Measurements from ENCODE around the gene NRXN3. TPM values are rescaled to one million over a fixed set of nuclear protein-coding genes. Genes with fewer than 3 reads are reported as not detected.

Gene NRXN3
- polyA plus RNA-seq, 1 experiment: 7.0 TPM

DNA sequence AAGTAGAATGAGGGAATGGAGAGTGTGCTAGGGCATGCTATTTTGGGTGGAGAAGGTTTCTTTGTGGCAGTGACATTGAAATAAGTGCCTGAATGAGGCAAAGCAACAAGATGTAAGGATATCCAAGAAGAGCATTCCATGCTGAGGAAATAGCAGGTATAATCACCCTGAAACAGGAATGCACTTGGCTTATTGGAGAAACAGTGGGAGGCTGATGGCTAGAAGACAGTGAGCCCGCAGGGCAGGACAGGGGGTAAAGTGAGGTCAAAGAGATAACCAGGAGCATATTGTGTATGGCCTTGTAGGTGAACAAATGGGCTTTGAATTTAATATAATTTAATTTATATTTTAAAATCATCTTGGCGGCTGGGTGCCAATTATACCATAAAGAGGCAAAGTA is 1164.1 kb downstream of the NRXN3 start:
- DNase-seq (ENCODE audit: low read depth): no peak
- Histone ChIP-seq H3K36me3 (ENCODE audit: control insufficient read depth, insufficient read depth, low read length) (no peaks in the 10 kb centered on the region), H3K27me3 (ENCODE audit: control insufficient read depth, insufficient read depth, low read length) (no peaks in the 10 kb centered on the region), H3K4me3 (ENCODE audit: low read depth, low read length) (no peak overlapping the region)
- TF ChIP-seq, protein P1, sequence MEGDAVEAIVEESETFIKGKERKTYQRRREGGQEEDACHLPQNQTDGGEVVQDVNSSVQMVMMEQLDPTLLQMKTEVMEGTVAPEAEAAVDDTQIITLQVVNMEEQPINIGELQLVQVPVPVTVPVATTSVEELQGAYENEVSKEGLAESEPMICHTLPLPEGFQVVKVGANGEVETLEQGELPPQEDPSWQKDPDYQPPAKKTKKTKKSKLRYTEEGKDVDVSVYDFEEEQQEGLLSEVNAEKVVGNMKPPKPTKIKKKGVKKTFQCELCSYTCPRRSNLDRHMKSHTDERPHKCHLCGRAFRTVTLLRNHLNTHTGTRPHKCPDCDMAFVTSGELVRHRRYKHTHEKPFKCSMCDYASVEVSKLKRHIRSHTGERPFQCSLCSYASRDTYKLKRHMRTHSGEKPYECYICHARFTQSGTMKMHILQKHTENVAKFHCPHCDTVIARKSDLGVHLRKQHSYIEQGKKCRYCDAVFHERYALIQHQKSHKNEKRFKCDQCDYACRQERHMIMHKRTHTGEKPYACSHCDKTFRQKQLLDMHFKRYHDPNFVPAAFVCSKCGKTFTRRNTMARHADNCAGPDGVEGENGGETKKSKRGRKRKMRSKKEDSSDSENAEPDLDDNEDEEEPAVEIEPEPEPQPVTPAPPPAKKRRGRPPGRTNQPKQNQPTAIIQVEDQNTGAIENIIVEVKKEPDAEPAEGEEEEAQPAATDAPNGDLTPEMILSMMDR (IDR thresholded peaks at IDR 0.05; ENCODE audit: insufficient read depth, low read depth, low read length): no peak
- ChIA-PET POLR2A (no interaction called here), CTCF (no interaction called here)

DNA sequence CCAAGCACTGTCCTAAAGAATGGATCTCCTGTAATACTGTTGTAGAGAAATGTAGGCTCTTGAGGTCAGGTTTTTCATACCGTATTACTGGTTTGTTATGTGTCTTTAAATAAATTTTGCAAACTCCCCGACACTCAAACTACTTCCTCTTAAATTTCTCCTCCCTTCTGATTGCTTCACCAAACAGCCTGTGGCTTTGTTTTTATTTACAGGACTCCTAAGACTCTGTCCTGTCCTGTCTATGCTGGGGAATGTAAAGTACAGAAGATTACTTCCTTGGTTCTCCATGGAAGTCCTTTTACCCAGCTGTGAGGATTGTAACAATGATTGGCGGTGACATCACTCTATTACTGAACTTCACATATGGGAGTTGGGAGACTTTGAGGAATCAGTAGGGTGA is 1167.6 kb downstream of the NRXN3 start:
- ChIA-PET POLR2A (no interaction called here), CTCF (no interaction called here)
- Histone ChIP-seq H3K27me3 (ENCODE audit: control insufficient read depth, insufficient read depth, low read length) (no peaks in the 10 kb centered on the region), H3K36me3 (ENCODE audit: control insufficient read depth, insufficient read depth, low read length) (no peaks in the 10 kb centered on the region), H3K4me3 (ENCODE audit: low read depth, low read length) (no peak overlapping the region)
- TF ChIP-seq, protein P1 (IDR thresholded peaks at IDR 0.05; ENCODE audit: insufficient read depth, low read depth, low read length): no peak
- DNase-seq (ENCODE audit: low read depth): no peak

DNA sequence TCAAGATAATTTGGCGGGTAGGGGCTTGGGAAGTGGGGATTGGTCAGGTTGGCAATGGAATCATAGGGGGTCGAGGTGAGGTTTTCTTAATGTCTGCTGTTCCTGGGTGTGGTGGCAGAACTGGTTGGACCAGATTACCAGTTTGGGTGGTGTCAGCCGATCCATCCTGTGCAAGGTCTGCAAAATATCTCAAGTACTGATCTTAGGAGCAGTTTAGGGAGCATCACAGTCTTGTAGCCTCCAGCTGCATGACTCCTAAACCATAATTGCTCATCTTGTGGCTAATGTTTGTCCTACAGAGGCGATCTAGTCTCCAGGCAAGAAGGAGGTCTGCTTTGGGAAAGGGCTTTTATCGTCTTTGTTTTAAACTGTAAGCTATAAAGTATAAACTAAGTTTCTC is 1172.8 kb downstream of the NRXN3 start:
- no peak for DNase-seq (ENCODE audit: low read depth)
- H3K4me3 ChIP-seq (ENCODE audit: low read depth, low read length): no peak overlapping the region
- ChIA-PET CTCF (no interaction called here), POLR2A (no interaction called here)
- no peaks in the 10 kb centered on the region for H3K27me3 ChIP-seq (ENCODE audit: control insufficient read depth, insufficient read depth, low read length)
- TF ChIP-seq, protein P1 (IDR thresholded peaks at IDR 0.05; ENCODE audit: insufficient read depth, low read depth, low read length): no peak
- no peaks in the 10 kb centered on the region for H3K36me3 ChIP-seq (ENCODE audit: control insufficient read depth, insufficient read depth, low read length)

DNA sequence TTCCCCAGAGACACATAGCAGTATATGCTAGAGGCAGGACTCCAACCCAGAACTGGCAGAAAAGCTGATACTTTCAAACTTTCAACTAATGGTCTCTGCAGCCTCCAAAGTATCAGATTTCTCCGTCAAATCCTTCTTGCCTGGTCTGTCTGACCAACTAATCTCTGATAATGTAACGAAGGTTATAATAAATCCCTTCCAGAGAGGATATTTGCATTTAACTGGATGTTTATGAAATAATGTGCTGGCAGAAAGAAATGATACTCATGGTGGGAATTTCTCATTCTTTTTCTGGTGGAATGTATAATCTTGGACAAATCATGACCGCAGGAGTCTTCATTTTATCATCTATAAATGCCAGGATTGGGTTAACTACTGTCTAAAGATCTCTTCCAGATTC is 1180.8 kb downstream of the NRXN3 start:
- Histone ChIP-seq H3K27me3 (ENCODE audit: control insufficient read depth, insufficient read depth, low read length) (no peaks in the 10 kb centered on the region), H3K36me3 (ENCODE audit: control insufficient read depth, insufficient read depth, low read length) (no peaks in the 10 kb centered on the region), H3K4me3 (ENCODE audit: low read depth, low read length) (no peak overlapping the region)
- DNase-seq (ENCODE audit: low read depth): no peak
- ChIA-PET CTCF (no interaction called here), POLR2A (no interaction called here)
- TF ChIP-seq, protein P1 (IDR thresholded peaks at IDR 0.05; ENCODE audit: insufficient read depth, low read depth, low read length): no peak

DNA sequence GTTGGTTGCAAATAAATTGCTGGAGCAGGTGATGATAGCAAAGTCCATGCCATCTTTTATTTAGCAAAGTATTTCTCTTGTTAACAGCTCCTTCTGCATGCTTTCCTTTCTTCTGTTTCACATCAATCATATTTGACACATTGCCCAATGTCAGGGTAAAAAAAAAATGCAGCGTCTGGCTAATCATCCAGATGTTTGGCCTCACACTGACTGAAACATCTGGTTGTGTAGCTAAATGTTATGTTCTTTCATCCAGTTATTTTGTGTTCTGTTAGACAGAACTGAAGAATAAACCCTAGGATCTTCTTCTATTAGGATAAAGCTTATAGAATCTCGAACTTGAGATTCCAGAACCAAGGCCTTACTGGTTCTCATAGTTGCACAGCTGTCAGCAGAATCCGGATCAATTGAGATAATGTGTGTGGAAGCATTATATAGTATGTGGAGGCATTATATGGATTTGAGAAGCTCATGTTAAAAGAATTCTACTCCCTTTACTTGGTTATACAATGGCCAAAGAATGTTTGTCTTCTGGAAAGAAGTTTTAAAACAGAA is 1182.0 kb downstream of the NRXN3 start:
- TF ChIP-seq, protein P1 (IDR thresholded peaks at IDR 0.05; ENCODE audit: insufficient read depth, low read depth, low read length): no peak
- Histone ChIP-seq H3K4me3 (ENCODE audit: low read depth, low read length) (no peak overlapping the region), H3K27me3 (ENCODE audit: control insufficient read depth, insufficient read depth, low read length) (no peaks in the 10 kb centered on the region), H3K36me3 (ENCODE audit: control insufficient read depth, insufficient read depth, low read length) (no peaks in the 10 kb centered on the region)
- ChIA-PET POLR2A (no interaction called here), CTCF (interaction anchor here (0.6 to 1.1 kb wide), 5 partner anchors 13 to 921 kb away, joined by 3 to 4 read pairs (median 3); no protein-coding TSS in a partner anchor)
- DNase-seq (ENCODE audit: low read depth): no peak

Measured in BJ (cell line).